PFSK-1 (cell line): Measurements from ENCODE around the gene MYMX.

Source experiments
- POLR2AphosphoS5 ChIP-seq: IDR thresholded peaks from 2 replicates; pipeline ENCODE4 v1.6.1; 2012; ENCODE audit warnings: low read depth, mild to moderate bottlenecking, control low read depth, low read length, moderate library complexity
- TAF1 ChIP-seq: IDR thresholded peaks from 2 replicates; pipeline ENCODE4 v1.6.1; 2012; ENCODE audit warnings: low read length, control low read depth, borderline replicate concordance; ENCODE audit not compliant: insufficient read depth

DNA sequence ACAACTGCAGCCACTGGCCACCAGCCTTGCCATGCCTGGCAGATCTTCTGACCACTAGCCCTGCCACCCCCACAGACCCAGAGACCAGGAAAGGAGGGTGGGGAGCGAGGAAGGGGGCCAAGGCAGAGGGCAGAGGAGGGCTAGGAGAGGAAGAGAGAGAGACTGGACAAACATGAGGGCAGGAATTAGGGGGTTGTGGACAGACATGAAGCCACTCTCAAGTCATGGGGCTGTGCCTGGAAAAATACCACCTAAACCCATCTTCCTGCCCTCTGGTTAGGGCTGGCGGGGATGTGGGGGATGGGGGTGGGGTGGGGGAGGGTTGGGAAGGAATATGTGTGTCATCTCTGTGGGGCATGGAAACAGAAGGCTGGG lies 5.2 kb downstream of the MYMX start:
- TF ChIP-seq TAF1 (no peak), POLR2AphosphoS5 (no peak)
